Measurements from ENCODE around the gene MARCHF2. TPM values are rescaled to one million over a fixed set of nuclear protein-coding genes. Genes with fewer than 3 reads are reported as not detected.

Gene MARCHF2
- total RNA-seq, 1 experiment from 2014 or later = 27.5 TPM

DNA sequence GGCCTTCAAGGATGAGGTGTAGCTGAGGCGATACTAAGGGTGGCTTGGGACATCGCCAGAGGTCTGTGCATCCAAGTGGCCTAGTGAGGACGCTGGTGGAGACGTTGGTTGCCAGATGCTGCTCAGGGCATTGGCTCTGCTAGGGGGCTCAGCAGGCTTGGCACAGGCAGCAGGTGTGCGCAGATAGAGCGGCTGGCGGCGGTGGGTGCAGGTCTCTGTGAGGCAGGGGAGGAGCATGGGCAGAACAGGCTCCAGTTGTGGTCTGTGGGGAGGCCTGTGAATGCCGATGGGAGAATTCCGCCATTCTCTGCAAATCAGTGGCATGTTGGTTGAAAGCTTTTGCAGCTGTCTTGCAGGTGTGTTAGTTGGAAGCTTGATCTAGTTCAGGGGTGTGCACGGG, 68.1 kb downstream of the MARCHF2 start:
- no peak overlapping the region for H3K18ac ChIP-seq (ENCODE audit: insufficient read length, low read depth, low read length)
- no peak overlapping the region for H2BK5ac ChIP-seq (ENCODE audit: insufficient read length, low read length)
- no peak overlapping the region for H3K14ac ChIP-seq (ENCODE audit: insufficient read depth, low read length)
- H2BK12ac ChIP-seq (ENCODE audit: insufficient read length, low read depth, low read length) = no peak overlapping the region
- no peak overlapping the region for H2AFZ ChIP-seq (ENCODE audit: low read length)
- H3K79me1 ChIP-seq (ENCODE audit: insufficient read depth, low read depth, low read length, poor library complexity, severe bottlenecking) = no peaks in the 10 kb centered on the region
- no peak overlapping the region for H3K27ac ChIP-seq (ENCODE audit: insufficient read length, low read depth, low read length)
- no peaks in the 10 kb centered on the region for H3K4me1 ChIP-seq (ENCODE audit: insufficient read depth, low read length)
- Mint-ChIP-seq H3K27me3 (ENCODE audit: low read depth) (no peaks in the 10 kb centered on the region; the same call in 1 of the 2 replicates), H3K9me3 (no peaks in the 10 kb centered on the region), H3K27ac (peak overlapping the region in 2 of 3 experiments; percentile 80 to 88; a peak in 6 of 7 replicates), H3K36me3 (ENCODE audit: insufficient read depth in 1 of 3, low read depth in 3 of 3) (peaks cover 40 to 86% (median 85%) of the 10 kb centered on the region in 3 experiments; a peak in 6 of 7 replicates), H3K4me1 (peaks cover 4 to 6% of the 10 kb centered on the region in 2 experiments; a peak in 1 of 4 replicates), H3K4me3 (no peak overlapping the region)
- H3K4me2 ChIP-seq (ENCODE audit: insufficient read depth, insufficient read length, low read length) = no peak overlapping the region
- WGBS (ENCODE audit: extremely low coverage, insufficient read length, low lambda C conversion rate) = no CpG with 5 or more reads among the region's 11 CpGs
- no peak overlapping the region for H3K4ac ChIP-seq (ENCODE audit: low read depth, low read length)
- no peak overlapping the region for H2BK120ac ChIP-seq (ENCODE audit: low read depth, low read length, poor library complexity, severe bottlenecking)
- peaks cover 29% of the 10 kb centered on the region; the same call in 1 of the 2 replicates for H3K79me2 ChIP-seq (ENCODE audit: insufficient read depth, low read length)
- no peak overlapping the region for H3T11ph ChIP-seq (ENCODE audit: low read length)
- H2AK5ac ChIP-seq (ENCODE audit: insufficient read length, low read length) = no peak overlapping the region
- H3K9ac ChIP-seq (ENCODE audit: extremely low read depth, insufficient read length, low read length) = no peak overlapping the region
- H3K23ac ChIP-seq (ENCODE audit: insufficient read length, low read depth, low read length) = no peak overlapping the region
- no peak overlapping the region for H3K56ac ChIP-seq (ENCODE audit: insufficient read length, low read depth, low read length)
- H4K20me1 ChIP-seq (ENCODE audit: control insufficient read depth, insufficient read depth, insufficient read length) = peaks cover 2% of the 10 kb centered on the region
- H3K27me3 ChIP-seq (ENCODE audit: insufficient read depth, low read length) = no peaks in the 10 kb centered on the region
- TF ChIP-seq, protein P1, sequence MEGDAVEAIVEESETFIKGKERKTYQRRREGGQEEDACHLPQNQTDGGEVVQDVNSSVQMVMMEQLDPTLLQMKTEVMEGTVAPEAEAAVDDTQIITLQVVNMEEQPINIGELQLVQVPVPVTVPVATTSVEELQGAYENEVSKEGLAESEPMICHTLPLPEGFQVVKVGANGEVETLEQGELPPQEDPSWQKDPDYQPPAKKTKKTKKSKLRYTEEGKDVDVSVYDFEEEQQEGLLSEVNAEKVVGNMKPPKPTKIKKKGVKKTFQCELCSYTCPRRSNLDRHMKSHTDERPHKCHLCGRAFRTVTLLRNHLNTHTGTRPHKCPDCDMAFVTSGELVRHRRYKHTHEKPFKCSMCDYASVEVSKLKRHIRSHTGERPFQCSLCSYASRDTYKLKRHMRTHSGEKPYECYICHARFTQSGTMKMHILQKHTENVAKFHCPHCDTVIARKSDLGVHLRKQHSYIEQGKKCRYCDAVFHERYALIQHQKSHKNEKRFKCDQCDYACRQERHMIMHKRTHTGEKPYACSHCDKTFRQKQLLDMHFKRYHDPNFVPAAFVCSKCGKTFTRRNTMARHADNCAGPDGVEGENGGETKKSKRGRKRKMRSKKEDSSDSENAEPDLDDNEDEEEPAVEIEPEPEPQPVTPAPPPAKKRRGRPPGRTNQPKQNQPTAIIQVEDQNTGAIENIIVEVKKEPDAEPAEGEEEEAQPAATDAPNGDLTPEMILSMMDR (conservative IDR thresholded peaks at IDR 0.05) = no peak
- no peak overlapping the region for H4K91ac ChIP-seq (ENCODE audit: insufficient read length, low read depth, low read length)
- no peak overlapping the region for H2BK15ac ChIP-seq (ENCODE audit: low read depth, low read length)
- no peak overlapping the region for H4K8ac ChIP-seq (replicated peaks; ENCODE audit: insufficient read length, low read depth, low read length)
- no peak overlapping the region for H4K5ac ChIP-seq (ENCODE audit: insufficient read length, low read depth, low read length)
- H2BK20ac ChIP-seq (ENCODE audit: low read depth, low read length, poor library complexity, severe bottlenecking) = no peak overlapping the region
- H3K9me3 ChIP-seq (ENCODE audit: control insufficient read depth, low read depth, low read length) = no peaks in the 10 kb centered on the region
- DNase-seq = no peak
- no peaks in the 10 kb centered on the region for H3K23me2 ChIP-seq (ENCODE audit: insufficient read length, low read depth, low read length, poor library complexity, severe bottlenecking)

Data from H9 (cell line).